BLaER1 treated with 17β-estradiol and CSF1 and Interleukin-3, amounts not matched to agents 10 nM and 100 nM (cell line): ENCODE measurements around the gene CES1.
"Not testable (repeated sequence)": the region's sequence is repeated elsewhere in the genome, so short reads cannot be mapped to it uniquely, and the experiment has no call there.

Source experiments
- H3K27ac ChIP-seq, 11 experiments: shearing (Covaris generic); formaldehyde crosslinking; 2 replicates each; pipeline ENCODE4 v1.8.1; 2022
- H3K27me3 ChIP-seq, 11 experiments: shearing (Covaris generic); formaldehyde crosslinking; 2 replicates each; pipeline ENCODE4 v1.8.1; 2022
- H3K36me3 ChIP-seq, 11 experiments: shearing (Covaris generic); formaldehyde crosslinking; 2 replicates each; pipeline ENCODE4 v1.8.1; 2022
- H3K4me1 ChIP-seq, 10 experiments: shearing (Covaris generic); formaldehyde crosslinking; 2 replicates each; pipeline ENCODE4 v1.8.1; 2022
- H3K4me2 ChIP-seq, 11 experiments: shearing (Covaris generic); formaldehyde crosslinking; 2 replicates each; pipeline ENCODE4 v1.8.1; 2022
- H3K4me3 ChIP-seq, 10 experiments: shearing (Covaris generic); formaldehyde crosslinking; 2 replicates each; pipeline ENCODE4 v1.8.1; 2022
- H3K9ac ChIP-seq, 11 experiments: shearing (Covaris generic); formaldehyde crosslinking; 2 replicates each; pipeline ENCODE4 v1.8.1; 2022
- H3K9me3 ChIP-seq, 11 experiments: shearing (Covaris generic); formaldehyde crosslinking; replicated peaks in 1 of 11; 2 replicates each; pipeline ENCODE4 v1.8.1; 2022
- H4K20me1 ChIP-seq, 11 experiments: shearing (Covaris generic); formaldehyde crosslinking; 2 replicates each; pipeline ENCODE4 v1.8.1; 2022
- Cebpa-rat ChIP-seq, 11 experiments: shearing (Covaris generic); IDR thresholded peaks; 2 replicates each; pipeline ENCODE4 v1.8.1; 2022

Gene CES1

GRCh38 chr16:55756963-55757362 lies 75.9 kb downstream of the CES1 start:
- peak overlapping the region in 1 of 11 experiments; percentile 3; a peak in 1 of 22 replicates for H3K9ac ChIP-seq
- peak in 1 of 11 experiments; percentile 63; a peak in 1 of 22 replicates for TF ChIP-seq Cebpa-rat (IDR thresholded peaks at IDR 0.05)

GRCh38 chr16:55754056-55754455 lies 78.8 kb downstream of the CES1 start:
- Histone ChIP-seq H3K9me3 (peaks cover 24 to 92% (median 43%) of the 10 kb centered on the region in 11 experiments), H3K27me3 (no peaks in the 10 kb centered on the region), H4K20me1 (no peaks in the 10 kb centered on the region), H3K4me1 (peaks cover 25 to 34% (median 30%) of the 10 kb centered on the region in 10 experiments), H3K4me3 (peak overlapping the region in 8 of 10 experiments; percentile 6 to 56 (median 37); a peak in 12 of 20 replicates), H3K4me2 (peak overlapping the region in 9 of 11 experiments; percentile 1 to 59 (median 35); a peak in 11 of 22 replicates), H3K27ac (peak overlapping the region; percentile 42 to 94 (median 84); a peak in 21 of 22 replicates), H3K36me3 (no peaks in the 10 kb centered on the region), H3K9ac (peak overlapping the region in 7 of 11 experiments; percentile 31 to 78 (median 64); a peak in 13 of 22 replicates)
- TF ChIP-seq Cebpa-rat (IDR thresholded peaks at IDR 0.05): peak in 1 of 11 experiments; percentile 23; a peak in 1 of 22 replicates

More at GRCh38 chr16:55756963-55757362, 75.9 kb downstream of the CES1 start:
- Histone ChIP-seq H3K36me3 (no peaks in the 10 kb centered on the region), H3K27me3 (no peaks in the 10 kb centered on the region), H4K20me1 (no peaks in the 10 kb centered on the region), H3K4me1 (peaks cover 25 to 34% (median 30%) of the 10 kb centered on the region in 10 experiments), H3K27ac (peak overlapping the region in 5 of 11 experiments; percentile 9 to 60 (median 48); a peak in 10 of 22 replicates), H3K9me3 (peaks cover 24 to 63% (median 34%) of the 10 kb centered on the region in 11 experiments), H3K4me2 (peak overlapping the region; percentile 0 to 74 (median 57); a peak in 19 of 22 replicates), H3K4me3 (no peak overlapping the region)

- Histone ChIP-seq H3K9me3 (peaks cover 24 to 91% (median 43%) of the 10 kb centered on the region in 11 experiments), H3K9ac (peak overlapping the region in 9 of 11 experiments; percentile 31 to 78 (median 63); a peak in 15 of 22 replicates), H3K27ac (peak overlapping the region; percentile 42 to 94 (median 84); a peak in 21 of 22 replicates), H3K4me2 (peak overlapping the region in 10 of 11 experiments; percentile 1 to 59 (median 12); a peak in 5 of 22 replicates), H3K4me3 (peak overlapping the region in 3 of 10 experiments; percentile 29 to 46 (median 41); a peak in 3 of 20 replicates), H3K4me1 (peaks cover 25 to 34% (median 30%) of the 10 kb centered on the region in 10 experiments)
- H3K27me3 ChIP-seq, H3K36me3 ChIP-seq, H4K20me1 ChIP-seq: not testable (repeated sequence)
These were observed 79.7 kb downstream of the CES1 start for GRCh38 chr16:55753145-55753631.
